Type B pancreatic cell (in vitro differentiated cells): Measurements from ENCODE around the gene FRA10AC1. TPM values are rescaled to one million over a fixed set of nuclear protein-coding genes. Genes with fewer than 3 reads are reported as not detected.

Experiments used
- DNase-seq: peaks from one replicate; pipeline ENCODE4 v3.0.0; 2021; ENCODE audit warnings: mixed read lengths; ENCODE audit not compliant: unreplicated experiment; ENCODE audit errors: extremely low spot score
- H3K27ac Mint-ChIP-seq: 2 replicates; pipeline ENCODE4 v1.8.0; 2021; ENCODE audit warnings: mild to moderate bottlenecking, mixed read lengths
- H3K27me3 Mint-ChIP-seq: 2 replicates; pipeline ENCODE4 v1.8.0; 2021; ENCODE audit warnings: mixed read lengths
- H3K36me3 Mint-ChIP-seq: 2 replicates; pipeline ENCODE4 v1.8.0; 2021; ENCODE audit warnings: mixed read lengths
- H3K4me1 Mint-ChIP-seq: one replicate; pipeline ENCODE4 v1.8.0; 2021; ENCODE audit warnings: mixed read lengths; ENCODE audit not compliant: unreplicated experiment
- H3K4me3 Mint-ChIP-seq: 2 replicates; pipeline ENCODE4 v1.8.0; 2021; ENCODE audit warnings: mild to moderate bottlenecking, mixed read lengths
- H3K9me3 Mint-ChIP-seq: 2 replicates; pipeline ENCODE4 v1.8.0; 2021; ENCODE audit warnings: mixed read lengths
- CTCF ChIP-seq: fragments of 200-600 bp; sonication (generic); conservative IDR thresholded peaks from 2 replicates; pipeline ENCODE4 v1.5.0; 2021; ENCODE audit warnings: antibody characterized with exemption, mild to moderate bottlenecking
- total RNA-seq: library from RNA; stranded (reverse); gene quantifications from 2 replicates; pipeline ENCODE4 v1.2.1, GENCODE V29; 2021; ENCODE audit warnings: low replicate concordance

The FRA10AC1 gene
- total RNA-seq, 1 donor from 2014 or later: 15.1 TPM

GRCh38 chr10:93672022-93672678 lies 30.2 kb downstream of the FRA10AC1 start:
- Mint-ChIP-seq H3K27ac (no peak overlapping the region), H3K36me3 (peaks cover 20% of the 10 kb centered on the region), H3K4me1 (no peaks in the 10 kb centered on the region), H3K4me3 (no peak overlapping the region), H3K27me3 (no peaks in the 10 kb centered on the region), H3K9me3 (no peaks in the 10 kb centered on the region)
- no peak for TF ChIP-seq CTCF
- no peak for DNase-seq

GRCh38 chr10:93671042-93671441 lies 31.4 kb downstream of the FRA10AC1 start:
- Mint-ChIP-seq H3K9me3 (no peaks in the 10 kb centered on the region), H3K27me3 (no peaks in the 10 kb centered on the region), H3K4me1 (no peaks in the 10 kb centered on the region), H3K27ac (no peak overlapping the region), H3K4me3 (no peak overlapping the region), H3K36me3 (peaks cover 27% of the 10 kb centered on the region)
- no peak for DNase-seq
- no peak for TF ChIP-seq CTCF

DNA sequence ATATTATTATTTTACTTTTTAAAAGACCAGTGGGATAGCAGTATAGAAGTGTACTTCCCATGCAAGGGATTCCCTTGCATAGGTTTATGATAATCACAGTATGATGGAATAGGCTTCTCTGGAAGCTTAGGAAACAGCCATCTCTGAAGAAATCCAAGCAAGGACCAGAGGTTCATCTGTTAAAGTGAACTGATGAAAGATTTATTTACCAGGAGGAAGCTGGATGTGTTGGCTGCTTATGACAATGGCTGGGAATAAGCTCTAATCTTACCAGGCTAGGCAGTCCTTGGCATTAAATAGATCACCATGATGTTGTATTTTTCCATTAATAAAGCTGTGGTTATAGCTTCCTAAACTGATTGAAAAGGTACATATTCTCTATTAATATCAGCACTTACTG lies 32.0 kb downstream of the FRA10AC1 start:
- no peaks in the 10 kb centered on the region for H3K9me3 Mint-ChIP-seq
- H3K27ac Mint-ChIP-seq: no peak overlapping the region
- H3K36me3 Mint-ChIP-seq: peaks cover 27% of the 10 kb centered on the region
- no peaks in the 10 kb centered on the region for H3K4me1 Mint-ChIP-seq
- no peak overlapping the region for H3K4me3 Mint-ChIP-seq
- DNase-seq: no peak
- no peak for TF ChIP-seq CTCF
- H3K27me3 Mint-ChIP-seq: no peaks in the 10 kb centered on the region

DNA sequence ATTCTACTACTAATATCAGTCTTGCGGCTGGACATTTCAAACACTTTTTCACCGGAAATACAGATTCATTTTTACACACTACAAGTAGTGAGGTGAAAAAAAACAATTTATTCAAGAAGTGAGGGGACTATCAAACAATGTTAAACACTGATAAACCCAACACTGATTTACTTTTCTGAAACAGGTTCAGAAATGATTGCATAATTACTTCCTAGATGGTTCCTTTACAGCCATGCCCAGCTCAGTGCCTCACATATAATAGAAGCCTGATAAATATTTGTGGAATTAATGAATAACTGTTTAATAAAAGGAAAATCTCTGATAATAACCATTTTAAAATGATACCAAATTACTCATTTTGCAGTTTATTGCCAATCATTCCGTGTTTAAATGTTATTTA lies 34.6 kb downstream of the FRA10AC1 start:
- Mint-ChIP-seq H3K9me3 (no peaks in the 10 kb centered on the region), H3K4me3 (no peak overlapping the region), H3K36me3 (peaks cover 31% of the 10 kb centered on the region), H3K27me3 (no peaks in the 10 kb centered on the region), H3K4me1 (no peaks in the 10 kb centered on the region), H3K27ac (no peak overlapping the region)
- DNase-seq: no peak
- no peak for TF ChIP-seq CTCF

DNA sequence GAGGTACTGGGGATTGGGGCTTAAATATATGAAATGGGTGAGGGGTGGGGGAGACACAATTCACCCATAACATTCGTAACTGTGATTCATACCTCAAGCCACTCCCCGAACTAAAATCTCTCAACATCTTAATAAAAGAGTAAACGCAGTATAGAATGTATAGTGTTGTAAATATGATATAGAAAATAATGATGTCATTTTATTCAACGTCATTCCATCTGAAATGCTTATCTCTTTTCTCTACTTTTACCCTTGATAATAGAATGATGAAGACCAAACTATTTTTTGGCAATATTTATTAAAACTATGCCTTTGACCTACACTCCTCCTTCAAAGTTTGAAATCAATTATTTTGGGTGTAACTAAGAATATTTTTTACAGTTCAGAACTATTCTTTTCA lies 36.4 kb downstream of the FRA10AC1 start:
- no peaks in the 10 kb centered on the region for H3K4me1 Mint-ChIP-seq
- TF ChIP-seq CTCF: no peak
- no peak overlapping the region for H3K27ac Mint-ChIP-seq
- H3K36me3 Mint-ChIP-seq: peaks cover 35% of the 10 kb centered on the region
- H3K27me3 Mint-ChIP-seq: no peaks in the 10 kb centered on the region
- no peaks in the 10 kb centered on the region for H3K9me3 Mint-ChIP-seq
- no peak for DNase-seq
- H3K4me3 Mint-ChIP-seq: no peak overlapping the region

DNA sequence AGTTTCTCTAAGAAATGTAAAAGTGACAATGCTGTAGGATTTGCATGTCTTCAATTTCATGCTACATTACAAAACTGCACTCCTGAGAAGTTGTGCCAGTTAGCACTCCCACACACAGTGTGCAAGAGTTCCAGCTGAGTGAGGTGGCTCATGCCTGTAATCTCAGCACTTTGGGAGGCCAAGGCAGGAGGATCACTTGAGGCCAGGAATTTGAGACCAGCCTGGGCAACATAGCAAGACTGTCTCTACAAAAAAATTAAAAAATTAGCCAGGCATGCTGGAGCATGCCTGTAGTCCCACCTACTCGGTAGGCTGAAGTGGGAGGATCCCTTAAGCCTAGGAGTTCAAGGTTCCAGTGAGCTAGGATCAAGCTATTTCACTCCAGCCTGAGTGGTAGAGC lies 44.6 kb downstream of the FRA10AC1 start:
- Mint-ChIP-seq H3K36me3 (peaks cover 8% of the 10 kb centered on the region), H3K4me1 (no peaks in the 10 kb centered on the region), H3K27ac (no peak overlapping the region), H3K9me3 (no peaks in the 10 kb centered on the region), H3K4me3 (no peak overlapping the region), H3K27me3 (no peaks in the 10 kb centered on the region)
- TF ChIP-seq CTCF: no peak
- no peak for DNase-seq
